HCT116 (cell line): Measurements from ENCODE around the gene KIF13A. TPM values are rescaled to one million over a fixed set of nuclear protein-coding genes. Genes with fewer than 3 reads are reported as not detected.

Experiments used
- ATAC-seq: fragments of 200-7000 bp; cut with Tn5 transposase; 2 replicates; pipeline ENCODE4 v1.9.1; 2020; ENCODE audit warnings: mild to moderate bottlenecking, moderate library complexity
- BruUV-seq: library from RNA; stranded (reverse); fragments of 400-500 nt; replicated peaks from 2 replicates; lab custom pipeline; 2021; lab: Mats Ljungman, UMichigan
- CTCF ChIA-PET: fragments of 300-600 bp; sonication (Branson Sonifier 250); formaldehyde crosslinking; loops from one replicate; lab custom pipeline; 2021; ENCODE audit warnings: antibody characterized with exemption; lab: Charles Lee
- POLR2A ChIA-PET: fragments of 300-600, 350-600 bp; sonication (Branson Sonifier 250); formaldehyde crosslinking; loops from one replicate; lab custom pipeline; 2021; ENCODE audit warnings: antibody characterized with exemption; lab: Charles Lee
- RAD21 ChIA-PET, 2 experiments: fragments of 300-600 bp; sonication (Branson Sonifier 250); formaldehyde crosslinking; loops; one replicate each; lab custom pipeline; 2023; ENCODE audit warnings: low total read pairs in 2 of 2; ENCODE audit not compliant: uncharacterized antibody in 2 of 2, unreplicated experiment in 2 of 2, low non-redundant PET in 1 of 2; lab: Charles Lee
- DNase-seq: peaks from one replicate; pipeline ENCODE4 v3.0.0-alpha.2; 2010; ENCODE audit warnings: low read depth, low spot score
- H2AFZ ChIP-seq: fragments of 200-600 bp; shearing (Covaris generic), sonication (generic); 2 replicates; pipeline ENCODE4 v1.6.1; 2017; ENCODE audit warnings: low read depth, mixed run types, mixed read lengths, antibody characterized with exemption, low read length; ENCODE audit not compliant: poor library complexity, severe bottlenecking
- H3K27ac ChIP-seq: 2 replicates; pipeline ENCODE4 v1.5.1; 2012; ENCODE audit warnings: low read depth, low read length
- H3K27me3 ChIP-seq: fragments of 200-600 bp; sonication (generic); 2 replicates; pipeline ENCODE4 v1.6.1; 2016; ENCODE audit warnings: mixed run types, low read length, mixed read lengths; ENCODE audit not compliant: insufficient read depth
- H3K36me3 ChIP-seq, 2 experiments: fragments of 200-500 bp in 1 of 2; fragments of 200-600 bp in 1 of 2; sonication (Bioruptor generic) in 1 of 2; sonication (generic) in 1 of 2; 2 replicates each; pipeline versions ENCODE4 v1.5.1 to v1.6.1; 2014 to 2016; ENCODE audit warnings: low read length in 2 of 2, inconsistent platforms in 1 of 2, mixed read lengths in 1 of 2, mixed run types in 1 of 2; ENCODE audit not compliant: insufficient read depth in 2 of 2, control insufficient read depth in 1 of 2
- H3K4me1 ChIP-seq, 2 experiments: fragments of 200-600 bp in 1 of 2; sonication (generic) in 1 of 2; 2 replicates each; pipeline versions ENCODE4 v1.5.1 to v1.6.1; 2012 to 2017; ENCODE audit warnings: low read length in 2 of 2, inconsistent platforms in 1 of 2, mild to moderate bottlenecking in 1 of 2, mixed read lengths in 1 of 2, mixed run types in 1 of 2, moderate library complexity in 1 of 2; ENCODE audit not compliant: insufficient read depth in 2 of 2, control insufficient read depth in 1 of 2
- H3K4me2 ChIP-seq: fragments of 200-600 bp; sonication (generic); 2 replicates; pipeline ENCODE4 v1.6.1; 2017; ENCODE audit warnings: mixed run types, low read length, mixed read lengths
- H3K4me3 ChIP-seq, 2 experiments: fragments of 200-600 bp in 1 of 2; sonication (generic) in 1 of 2; replicated peaks in 1 of 2; 2 replicates each; pipeline ENCODE4 v1.5.1; 2011 to 2016; ENCODE audit warnings: low read length in 2 of 2, control low read depth in 1 of 2, low read depth in 1 of 2, mild to moderate bottlenecking in 1 of 2, mixed read lengths in 1 of 2, mixed run types in 1 of 2
- H3K79me2 ChIP-seq: fragments of 200-600 bp; sonication (generic); 2 replicates; pipeline ENCODE4 v1.6.1; 2017; ENCODE audit warnings: mild to moderate bottlenecking, mixed run types, low read length, moderate library complexity, mixed read lengths; ENCODE audit not compliant: insufficient read depth
- H3K9ac ChIP-seq: fragments of 200-600 bp; sonication (generic); 2 replicates; pipeline ENCODE4 v1.6.1; 2016; ENCODE audit warnings: low read length, mixed read lengths
- H3K9me2 ChIP-seq: fragments of 200-600 bp; sonication (generic), shearing (Covaris generic); 2 replicates; pipeline ENCODE4 v1.6.1; 2017; ENCODE audit warnings: mixed run types, mild to moderate bottlenecking, moderate library complexity; ENCODE audit not compliant: insufficient read depth
- H3K9me3 ChIP-seq, 2 experiments: fragments of 200-500 bp in 1 of 2; fragments of 200-600 bp in 1 of 2; sonication (Bioruptor generic) in 1 of 2; sonication (generic) in 1 of 2; 2 replicates each; pipeline ENCODE4 v1.6.1; 2014 to 2017; ENCODE audit warnings: low read length in 2 of 2, mixed read lengths in 2 of 2, inconsistent platforms in 1 of 2, low read depth in 1 of 2, mild to moderate bottlenecking in 1 of 2, mixed run types in 1 of 2, moderate library complexity in 1 of 2; ENCODE audit not compliant: control insufficient read depth in 1 of 2, insufficient read depth in 1 of 2
- H4K20me1 ChIP-seq: fragments of 200-600 bp; sonication (generic), shearing (Covaris generic); 2 replicates; pipeline ENCODE4 v1.6.1; 2017; ENCODE audit warnings: mixed run types, mild to moderate bottlenecking, moderate library complexity; ENCODE audit not compliant: insufficient read depth
- CBX3 ChIP-seq: IDR thresholded peaks from 2 replicates; pipeline ENCODE4 v1.6.1; 2012; ENCODE audit warnings: low read depth
- ELF1 ChIP-seq: IDR thresholded peaks from 2 replicates; pipeline ENCODE4 v1.6.1; 2012; ENCODE audit warnings: low read depth, borderline replicate concordance
- EZH2phosphoT487 ChIP-seq: fragments of 200-600 bp; IDR thresholded peaks from 2 replicates; pipeline ENCODE4 v1.6.1; 2018; ENCODE audit warnings: antibody characterized with exemption, borderline replicate concordance
- FOSL1 ChIP-seq: IDR thresholded peaks from 2 replicates; pipeline ENCODE4 v1.6.1; 2012; ENCODE audit warnings: low read depth
- MAX ChIP-seq: IDR thresholded peaks from 2 replicates; pipeline ENCODE4 v1.6.1; 2012
- RAD21 ChIP-seq: IDR thresholded peaks from 2 replicates; pipeline ENCODE4 v1.6.1; 2012; ENCODE audit warnings: low read depth, mild to moderate bottlenecking
- SIN3A ChIP-seq: IDR thresholded peaks from 2 replicates; pipeline ENCODE4 v1.6.1; 2012; ENCODE audit warnings: low read depth
- TCF7L2 ChIP-seq: IDR thresholded peaks from 2 replicates; pipeline ENCODE4 v1.7.0; 2011; ENCODE audit warnings: borderline replicate concordance, inconsistent platforms; ENCODE audit not compliant: insufficient read depth, insufficient read length; ENCODE audit errors: extremely low read depth
- YY1 ChIP-seq: IDR thresholded peaks from 2 replicates; pipeline ENCODE4 v1.6.1; 2011; ENCODE audit warnings: low read length, low read depth, moderate library complexity, mild to moderate bottlenecking; ENCODE audit not compliant: insufficient replicate concordance; ENCODE audit errors: extremely low read depth
- ZFX ChIP-seq: fragments of 450-650 bp; IDR thresholded peaks from 2 replicates; pipeline ENCODE4 v1.6.1; 2017
- ZNF274 ChIP-seq: fragments of 200-500 bp; sonication (Bioruptor generic); IDR thresholded peaks from 2 replicates; pipeline ENCODE4 v1.6.1; 2014; ENCODE audit warnings: mild to moderate bottlenecking, low read depth, low read length, inconsistent platforms
- intact Hi-C: fragments of 100-400 bp; cut with micrococcal nuclease; formaldehyde crosslinking; loops from 2 replicates; pipeline ENCODE4 v1.10.0; 2022
- total RNA-seq: library from RNA; stranded (reverse); gene quantifications from one replicate; pipeline ENCODE4 v1.2.1, GENCODE V29; 2021; ENCODE audit not compliant: unreplicated experiment
- TF ChIP-seq, protein P1 (sequence below), 3 experiments: fragments of 200-600 bp in 1 of 3; sonication (generic) in 1 of 3; IDR thresholded peaks in 2 of 3; conservative IDR thresholded peaks in 1 of 3; 2 replicates each; pipeline ENCODE4 v1.5.1; 2012 to 2017; ENCODE audit warnings: low read depth in 2 of 3, low read length in 2 of 3, antibody characterized with exemption in 1 of 3, borderline replicate concordance in 1 of 3, control low read depth in 1 of 3, mild to moderate bottlenecking in 1 of 3, mixed read lengths in 1 of 3, mixed run types in 1 of 3, moderate library complexity in 1 of 3; ENCODE audit not compliant: insufficient read depth in 1 of 3
- TF ChIP-seq, protein P2 (sequence below): IDR thresholded peaks from 2 replicates; pipeline ENCODE4 v1.6.1; 2012

KIF13A gene
- total RNA-seq, 1 experiment from 2014 or later: 23.1 TPM

DNA sequence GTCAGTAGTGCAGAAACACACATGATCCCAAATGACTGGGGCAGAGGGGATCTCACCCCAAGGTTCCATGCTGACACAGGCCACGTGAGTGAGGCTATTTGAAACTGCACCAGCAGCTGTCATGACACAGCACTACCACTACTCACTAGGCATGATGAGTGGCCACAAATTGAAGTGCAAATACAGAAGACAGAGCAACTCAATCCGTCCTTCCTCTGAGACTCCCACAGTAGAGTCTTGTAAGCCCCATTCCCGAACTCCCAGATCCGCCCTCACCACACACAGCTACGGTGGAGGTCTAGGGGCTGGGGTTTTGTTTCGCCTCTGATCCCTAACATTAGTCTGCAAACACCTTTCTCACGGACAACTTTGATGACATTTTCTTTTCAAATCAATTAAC lies 167.4 kb downstream of the KIF13A start:
- no TSS peak for BruUV-seq
- Histone ChIP-seq H2AFZ (no peak overlapping the region), H3K4me3 (no peak overlapping the region), H3K79me2 (no peaks in the 10 kb centered on the region), H3K9ac (no peak overlapping the region), H4K20me1 (no peaks in the 10 kb centered on the region), H3K27me3 (no peaks in the 10 kb centered on the region), H3K36me3 (peaks cover 0 to 2% of the 10 kb centered on the region in 2 experiments; a peak in 1 of 4 replicates), H3K4me2 (no peak overlapping the region), H3K9me2 (no peaks in the 10 kb centered on the region), H3K27ac (no peak overlapping the region), H3K9me3 (no peaks in the 10 kb centered on the region), H3K4me1 (peaks cover 4 to 5% of the 10 kb centered on the region in 2 experiments; a peak in 2 of 4 replicates)
- ChIA-PET CTCF (no interaction called here), POLR2A (no interaction called here), RAD21 (no interaction called here)
- ATAC-seq: peak; percentile 44; the same call in 1 of the 2 replicates
- intact Hi-C loops: loop anchor here (10.0 kb wide), 1 partner anchor 485 kb away; no protein-coding TSS in a partner anchor
- TF ChIP-seq, protein P1, sequence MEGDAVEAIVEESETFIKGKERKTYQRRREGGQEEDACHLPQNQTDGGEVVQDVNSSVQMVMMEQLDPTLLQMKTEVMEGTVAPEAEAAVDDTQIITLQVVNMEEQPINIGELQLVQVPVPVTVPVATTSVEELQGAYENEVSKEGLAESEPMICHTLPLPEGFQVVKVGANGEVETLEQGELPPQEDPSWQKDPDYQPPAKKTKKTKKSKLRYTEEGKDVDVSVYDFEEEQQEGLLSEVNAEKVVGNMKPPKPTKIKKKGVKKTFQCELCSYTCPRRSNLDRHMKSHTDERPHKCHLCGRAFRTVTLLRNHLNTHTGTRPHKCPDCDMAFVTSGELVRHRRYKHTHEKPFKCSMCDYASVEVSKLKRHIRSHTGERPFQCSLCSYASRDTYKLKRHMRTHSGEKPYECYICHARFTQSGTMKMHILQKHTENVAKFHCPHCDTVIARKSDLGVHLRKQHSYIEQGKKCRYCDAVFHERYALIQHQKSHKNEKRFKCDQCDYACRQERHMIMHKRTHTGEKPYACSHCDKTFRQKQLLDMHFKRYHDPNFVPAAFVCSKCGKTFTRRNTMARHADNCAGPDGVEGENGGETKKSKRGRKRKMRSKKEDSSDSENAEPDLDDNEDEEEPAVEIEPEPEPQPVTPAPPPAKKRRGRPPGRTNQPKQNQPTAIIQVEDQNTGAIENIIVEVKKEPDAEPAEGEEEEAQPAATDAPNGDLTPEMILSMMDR (IDR thresholded peaks at IDR 0.05 in 2 of 3, conservative IDR thresholded peaks at IDR 0.05 in 1 of 3; ENCODE audit: borderline replicate concordance in 1 of 3, insufficient read depth in 1 of 3, low read depth in 2 of 3, low read length in 2 of 3): 0 out of 6 replicates have a peak, but pooled peaks of 2 of the 3 experiments have one; percentile 5 to 9
- TF ChIP-seq EZH2phosphoT487: no peak
- no peak for DNase-seq

GRCh38 chr6:17817763-17818162 lies 169.7 kb downstream of the KIF13A start:
- ChIA-PET CTCF (interaction anchor here (2.0 kb wide), 1 partner anchor 228 kb away, joined by 8 read pairs; no protein-coding TSS in a partner anchor), RAD21 (no interaction called here), POLR2A (interaction anchor here (0.6 kb wide), 1 partner anchor 68 kb away, joined by 4 read pairs; no protein-coding TSS in a partner anchor)
- Histone ChIP-seq H3K4me3 (no peak overlapping the region), H3K4me1 (peaks cover 4 to 5% of the 10 kb centered on the region in 2 experiments; a peak in 2 of 4 replicates), H3K9me2 (no peaks in the 10 kb centered on the region), H2AFZ (no peak overlapping the region), H3K27ac (no peak overlapping the region), H3K9ac (no peak overlapping the region), H3K79me2 (no peaks in the 10 kb centered on the region), H3K4me2 (no peak overlapping the region), H3K9me3 (no peaks in the 10 kb centered on the region), H3K36me3 (no peaks in the 10 kb centered on the region), H3K27me3 (no peaks in the 10 kb centered on the region), H4K20me1 (no peaks in the 10 kb centered on the region)
- DNase-seq: no peak
- intact Hi-C loops: loop anchor here (5.0 kb wide), 2 partner anchors 660 to 685 kb away; no protein-coding TSS in a partner anchor
- no peak for ATAC-seq
- BruUV-seq: no TSS peak
- TF ChIP-seq ZNF274 (no peak), RAD21 (no peak), YY1 (no peak), ZFX (no peak), TCF7L2 (no peak), EZH2phosphoT487 (no peak), ELF1 (no peak), MAX (no peak), SIN3A (no peak), FOSL1 (no peak), CBX3 (no peak)
- TF ChIP-seq, protein P1 (IDR thresholded peaks at IDR 0.05 in 2 of 3, conservative IDR thresholded peaks at IDR 0.05 in 1 of 3; ENCODE audit: borderline replicate concordance in 1 of 3, insufficient read depth in 1 of 3, low read depth in 2 of 3, low read length in 2 of 3): no peak
- TF ChIP-seq, protein P2, sequence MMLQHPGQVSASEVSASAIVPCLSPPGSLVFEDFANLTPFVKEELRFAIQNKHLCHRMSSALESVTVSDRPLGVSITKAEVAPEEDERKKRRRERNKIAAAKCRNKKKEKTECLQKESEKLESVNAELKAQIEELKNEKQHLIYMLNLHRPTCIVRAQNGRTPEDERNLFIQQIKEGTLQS: no peak
